HG03159 (cell line): ENCODE results near the gene ZNF774.
"Not testable (repeated sequence)": the region's sequence is repeated elsewhere in the genome, so short reads cannot be mapped to it uniquely, and the experiment has no call there.

Source experiments
- ATAC-seq: cut with Tn5 transposase; IDR thresholded peaks from one replicate; pipeline ENCODE4 v1.9.1; 2021; ENCODE audit warnings: mild to moderate bottlenecking, moderate library complexity; ENCODE audit not compliant: unreplicated experiment

ZNF774 gene

GRCh38 chr15:90352107-90352893 is at the start of gene ZNF774:
Gene ZNF774, plus strand, starts transcription at chr15:90352284. Its CDS starts 2,377 bp downstream, at chr15:90354661.
- peak; percentile 98 for ATAC-seq

GRCh38 chr15:90305355-90305754 is 46.7 kb upstream of the ZNF774 start:
- ATAC-seq: not testable (repeated sequence)

GRCh38 chr15:90305932-90306331 is 46.2 kb upstream of the ZNF774 start:
- ATAC-seq: no peak

GRCh38 chr15:90306560-90306959 is 45.5 kb upstream of the ZNF774 start:
- ATAC-seq: no peak

- ATAC-seq: no peak
Observed at GRCh38 chr15:90307661-90308060, 44.4 kb upstream of the ZNF774 start.

GRCh38 chr15:90309020-90309419 is 43.1 kb upstream of the ZNF774 start:
- ATAC-seq: no peak

GRCh38 chr15:90315278-90315982 is 36.7 kb upstream of the ZNF774 start:
- no peak for ATAC-seq

DNA sequence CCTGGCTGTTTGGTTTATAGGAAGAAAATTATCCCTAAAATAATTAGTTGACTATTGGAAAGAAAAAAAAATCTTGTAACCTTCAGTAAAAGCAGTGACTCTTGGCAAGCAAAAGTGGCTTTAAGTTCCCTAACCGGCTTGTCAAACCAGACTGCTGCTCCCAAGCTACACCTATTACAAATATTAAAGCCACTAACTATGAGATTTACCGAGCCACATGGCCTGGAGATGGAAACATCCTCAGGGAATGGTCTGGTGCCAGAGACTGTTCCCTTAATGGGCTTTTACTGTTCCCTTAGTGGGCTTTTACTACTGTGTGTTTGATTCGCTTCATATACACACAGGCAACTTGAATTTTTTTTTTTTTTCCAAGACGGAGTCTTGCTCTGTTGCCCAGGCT is 35.9 kb upstream of the ZNF774 start:
- no peak for ATAC-seq

DNA sequence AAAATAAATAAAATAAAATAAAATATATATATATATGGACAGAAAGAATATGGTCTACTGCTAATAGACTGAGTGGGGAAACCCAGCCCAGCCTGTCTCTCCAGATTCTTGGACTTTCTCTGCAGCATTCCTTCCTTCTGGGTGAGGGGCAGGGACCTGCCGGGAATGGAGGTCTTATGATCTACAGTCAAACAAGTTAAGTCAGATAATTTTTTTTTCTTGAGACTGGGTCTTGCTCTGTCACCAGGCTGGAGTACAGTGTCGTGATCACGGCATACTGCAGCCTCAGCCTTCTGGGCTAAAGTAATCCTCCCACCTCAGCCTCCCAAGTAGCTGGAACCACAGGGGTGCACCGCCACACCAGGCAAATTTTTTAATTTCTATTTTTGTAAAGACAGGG is 33.5 kb upstream of the ZNF774 start:
- ATAC-seq: no peak

- peak; percentile 87 for ATAC-seq
Observed at GRCh38 chr15:90320062-90320884, 31.8 kb upstream of the ZNF774 start.

DNA sequence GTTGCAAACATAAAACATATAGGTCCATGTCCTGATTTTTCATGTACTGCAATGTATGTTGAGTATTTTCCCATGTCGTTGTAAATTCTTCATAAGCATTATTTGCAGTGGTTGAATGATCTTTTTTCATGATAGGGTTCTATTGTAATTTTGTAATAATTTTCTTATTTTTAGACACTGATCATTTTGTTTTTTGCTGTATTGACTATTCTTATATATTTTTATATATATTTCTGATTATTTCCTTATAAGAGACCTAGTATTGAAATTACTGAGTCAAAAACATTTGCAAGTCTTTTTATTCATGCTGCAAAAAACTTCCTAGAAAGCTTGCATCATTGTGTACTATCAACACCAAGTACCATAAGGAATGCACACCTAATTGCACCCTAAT is 31.2 kb upstream of the ZNF774 start:
- no peak for ATAC-seq

- no peak for ATAC-seq
Observed at GRCh38 chr15:90322538-90322937, 29.5 kb upstream of the ZNF774 start.

DNA sequence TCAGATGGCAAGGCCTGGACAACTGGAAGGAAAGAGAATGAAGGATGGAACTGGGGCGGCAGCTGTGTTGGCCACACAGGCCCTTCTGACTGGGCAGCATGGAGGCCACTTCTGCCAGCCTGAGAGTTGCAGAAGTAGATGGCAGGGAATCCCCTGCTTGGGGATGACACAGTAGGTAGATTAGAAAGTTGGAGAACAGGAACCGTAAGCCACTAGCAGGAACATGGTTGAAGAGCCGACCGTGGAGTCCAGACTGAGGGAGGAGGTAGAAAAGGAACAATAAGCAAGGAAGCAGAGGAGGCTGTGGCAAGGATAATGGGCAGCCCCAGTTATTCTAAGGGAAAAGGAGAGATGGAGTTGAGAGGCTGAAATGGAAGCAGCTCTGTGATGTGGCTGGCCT is 26.4 kb upstream of the ZNF774 start:
- no peak for ATAC-seq

DNA sequence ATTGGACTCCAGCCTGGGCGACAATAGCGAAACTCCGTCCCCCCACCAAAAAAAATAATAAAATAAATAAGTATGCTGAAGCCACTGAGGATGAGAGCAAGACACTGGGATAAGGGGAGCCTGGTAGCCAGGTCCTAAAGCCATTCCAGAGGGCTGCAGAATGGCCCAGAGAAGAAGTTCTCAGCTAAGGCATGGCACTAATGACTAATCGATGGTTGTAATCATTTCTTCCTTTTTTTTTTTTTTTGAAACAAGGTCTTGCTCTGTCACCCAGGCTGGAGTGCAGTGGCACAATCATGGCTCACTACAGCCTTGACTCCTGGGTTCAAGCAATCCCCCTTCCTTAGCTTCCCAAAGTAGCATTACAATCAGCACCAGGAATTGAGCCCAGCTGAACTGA is 25.6 kb upstream of the ZNF774 start:
- ATAC-seq: no peak

DNA sequence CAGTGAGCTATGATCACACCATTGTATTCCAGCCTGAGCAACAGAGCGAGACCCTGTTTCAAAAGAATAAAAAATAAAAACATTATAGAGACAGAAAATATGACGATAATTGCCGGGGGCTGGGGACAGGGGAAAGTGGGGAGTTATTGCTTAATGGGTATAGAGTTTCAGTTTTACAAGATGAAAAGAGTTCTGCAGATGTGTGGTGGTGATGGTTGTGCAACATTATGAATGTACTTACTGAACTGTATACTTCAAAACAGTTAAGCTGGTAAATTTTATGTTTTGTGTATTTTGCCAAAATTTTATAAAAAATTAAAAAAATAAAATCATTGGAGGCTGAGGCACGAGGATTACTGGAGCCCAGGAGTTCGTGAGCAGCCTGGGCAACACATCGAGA is 24.8 kb upstream of the ZNF774 start:
- ATAC-seq: no peak

DNA sequence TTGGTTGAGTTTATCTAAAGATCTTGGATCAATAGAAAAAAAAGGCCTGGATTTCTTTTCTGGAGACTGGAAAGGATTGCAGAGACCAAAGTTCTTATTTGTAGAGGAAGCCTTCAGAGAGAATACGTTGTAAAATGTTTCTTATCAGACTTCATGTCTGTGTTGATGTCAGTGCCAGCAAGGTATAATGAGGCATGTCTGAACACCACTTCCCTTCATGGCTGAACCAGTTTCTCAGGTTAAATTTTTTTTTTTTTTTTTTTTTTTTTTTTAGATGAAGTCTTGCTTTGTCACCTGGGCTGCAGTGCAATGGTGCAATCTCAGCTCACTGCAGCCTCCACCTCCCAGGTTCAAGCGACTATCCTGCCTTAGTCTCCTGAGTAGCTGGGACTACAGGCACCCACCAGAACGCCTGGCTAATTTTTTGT is 17.8 kb upstream of the ZNF774 start:
- no peak for ATAC-seq

- ATAC-seq: no peak
Observed at GRCh38 chr15:90336705-90337141, 15.4 kb upstream of the ZNF774 start.

- ATAC-seq: no peak
Observed at GRCh38 chr15:90337256-90337655, 14.8 kb upstream of the ZNF774 start.

DNA sequence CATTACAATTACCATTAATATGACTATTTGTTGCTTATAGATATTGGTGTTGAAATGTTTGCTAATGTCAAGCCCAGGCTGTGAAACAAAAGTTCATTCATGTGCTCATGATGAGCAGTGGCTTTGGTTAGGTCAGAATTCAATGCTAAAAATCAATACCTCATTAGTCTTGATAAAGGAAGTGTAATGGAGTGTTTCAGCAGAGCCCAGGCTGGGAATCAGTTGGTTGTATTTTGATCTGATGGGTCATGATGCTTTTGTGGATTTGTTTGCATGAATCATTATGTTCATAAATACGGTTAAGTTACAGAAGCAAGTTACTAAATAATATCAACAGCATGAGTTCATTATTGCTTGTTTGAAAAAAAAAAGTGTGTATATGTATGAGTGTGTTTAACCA is 13.6 kb upstream of the ZNF774 start:
- ATAC-seq: no peak

- no peak for ATAC-seq
Observed at GRCh38 chr15:90340345-90340744, 11.7 kb upstream of the ZNF774 start.

DNA sequence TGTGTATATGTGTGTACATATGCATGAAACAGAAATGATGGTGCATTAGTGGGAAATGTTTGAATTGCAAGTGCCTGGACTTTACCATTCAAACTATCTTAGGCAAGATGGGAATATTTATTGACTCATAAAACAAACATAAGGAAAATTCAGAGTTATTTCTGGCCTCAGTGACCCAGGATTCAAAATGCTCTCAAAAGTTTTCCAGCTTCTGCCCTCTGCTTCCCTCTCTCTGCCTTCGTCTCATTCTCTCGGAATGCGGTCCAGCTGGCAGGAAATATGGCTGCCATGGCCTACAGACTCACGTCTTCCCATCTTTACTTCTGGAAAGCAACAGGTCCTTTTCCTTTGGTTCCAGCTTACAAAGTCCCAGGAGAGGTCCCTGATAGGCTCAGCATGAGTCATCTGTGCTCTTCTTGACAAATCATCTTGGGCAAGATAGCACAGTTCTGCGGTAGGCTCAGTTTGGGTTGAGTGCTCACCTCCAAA is 8.7 kb upstream of the ZNF774 start:
- no peak for ATAC-seq
